Measurements from ENCODE around the gene TP53BP1.

The TP53BP1 gene

GRCh38 chr15:43493703-43494472 is 932 bp upstream of the TP53BP1 start:
- DNase-seq (ENCODE audit: low read depth in 4 of 4, low spot score in 1 of 4) = no peak

- no peak for DNase-seq (ENCODE audit: low read depth in 4 of 4, low spot score in 1 of 4)
Measured at GRCh38 chr15:43492266-43492665, 690 bp downstream of the TP53BP1 start.

GRCh38 chr15:43489191-43489590 is 3.8 kb downstream of the TP53BP1 start:
- DNase-seq (ENCODE audit: low read depth in 4 of 4, low spot score in 1 of 4) = no peak

- no peak for DNase-seq (ENCODE audit: low read depth in 4 of 4, low spot score in 1 of 4)
Measured at GRCh38 chr15:43488790-43489189, 4.2 kb downstream of the TP53BP1 start.

- DNase-seq (ENCODE audit: low read depth in 4 of 4, low spot score in 1 of 4) = no peak
Measured at GRCh38 chr15:43487271-43487895, 5.6 kb downstream of the TP53BP1 start.

GRCh38 chr15:43484455-43484854 is 8.5 kb downstream of the TP53BP1 start:
- no peak for DNase-seq (ENCODE audit: low read depth in 4 of 4, low spot score in 1 of 4)

- DNase-seq (ENCODE audit: low read depth in 4 of 4, low spot score in 1 of 4) = no peak
Measured at GRCh38 chr15:43483297-43484128, 9.4 kb downstream of the TP53BP1 start.

GRCh38 chr15:43473885-43474284 is 19.1 kb downstream of the TP53BP1 start:
- no peak for DNase-seq (ENCODE audit: low read depth in 4 of 4, low spot score in 1 of 4)

- DNase-seq (ENCODE audit: low read depth in 4 of 4, low spot score in 1 of 4) = no peak
Measured at GRCh38 chr15:43471975-43472374, 21.0 kb downstream of the TP53BP1 start.

- no peak for DNase-seq (ENCODE audit: low read depth in 4 of 4, low spot score in 1 of 4)
Measured at GRCh38 chr15:43469867-43470266, 23.1 kb downstream of the TP53BP1 start.

GRCh38 chr15:43465100-43465499 is 27.9 kb downstream of the TP53BP1 start:
- DNase-seq (ENCODE audit: low read depth in 4 of 4, low spot score in 1 of 4) = no peak

GRCh38 chr15:43463998-43464397 is 29.0 kb downstream of the TP53BP1 start:
- DNase-seq (ENCODE audit: low read depth in 4 of 4, low spot score in 1 of 4) = no peak

GRCh38 chr15:43463507-43463906 is 29.4 kb downstream of the TP53BP1 start:
- DNase-seq (ENCODE audit: low read depth in 4 of 4, low spot score in 1 of 4) = no peak

- no peak for DNase-seq (ENCODE audit: low read depth in 4 of 4, low spot score in 1 of 4)
Measured at GRCh38 chr15:43449981-43450380, 43.0 kb downstream of the TP53BP1 start.

GRCh38 chr15:43446344-43446743 is 46.6 kb downstream of the TP53BP1 start:
- no peak for DNase-seq (ENCODE audit: low read depth in 4 of 4, low spot score in 1 of 4)

GRCh38 chr15:43441316-43441715 is 51.6 kb downstream of the TP53BP1 start:
- DNase-seq (ENCODE audit: low read depth in 4 of 4, low spot score in 1 of 4) = no peak

- peak in 2 of 4 experiments; percentile 4 to 12 for DNase-seq (ENCODE audit: low read depth in 4 of 4, low spot score in 1 of 4)
Measured at GRCh38 chr15:43440721-43441281, 52.2 kb downstream of the TP53BP1 start.

- no peak for DNase-seq (ENCODE audit: low read depth in 4 of 4, low spot score in 1 of 4)
Measured at GRCh38 chr15:43439268-43439667, 53.7 kb downstream of the TP53BP1 start.

- no peak for DNase-seq (ENCODE audit: low read depth in 4 of 4, low spot score in 1 of 4)
Measured at GRCh38 chr15:43436395-43436794, 56.6 kb downstream of the TP53BP1 start.

GRCh38 chr15:43434446-43434845 is 58.5 kb downstream of the TP53BP1 start:
- no peak for DNase-seq (ENCODE audit: low read depth in 4 of 4, low spot score in 1 of 4)

GRCh38 chr15:43433661-43434303 is 59.2 kb downstream of the TP53BP1 start:
- no peak for DNase-seq (ENCODE audit: low read depth in 4 of 4, low spot score in 1 of 4)
